BE2C (cell line): ENCODE results near the gene ZFPL1.

Experiments
- DNase-seq: peaks from one replicate; pipeline ENCODE4 v3.0.0-alpha.2; 2020
- H3K27me3 ChIP-seq: fragments of 250-450 bp; sonication (Bioruptor Pico); 2 replicates; pipeline ENCODE4 v1.5.1; 2020; ENCODE audit warnings: mild to moderate bottlenecking
- H3K36me3 ChIP-seq: fragments of 250-450 bp; sonication (Bioruptor Pico); 2 replicates; pipeline ENCODE4 v1.5.1; 2020; ENCODE audit warnings: mild to moderate bottlenecking
- H3K4me1 ChIP-seq: fragments of 250-450 bp; sonication (Bioruptor Pico); 2 replicates; pipeline ENCODE4 v1.5.1; 2020
- H3K4me3 ChIP-seq: 2 replicates; pipeline ENCODE4 v1.5.1; 2011; ENCODE audit warnings: low read depth, low read length
- H3K9me3 ChIP-seq: fragments of 250-450 bp; sonication (Bioruptor Pico); 2 replicates; pipeline ENCODE4 v1.5.1; 2020
- CTCF ChIP-seq: IDR thresholded peaks from 2 replicates; pipeline ENCODE4 v1.5.1; 2012; ENCODE audit warnings: mild to moderate bottlenecking, low read depth, low read length

The ZFPL1 gene

GRCh38 chr11:65102142-65103095, 18.4 kb downstream of the ZFPL1 start:
- DNase-seq, result no peak
- no peaks in the 10 kb centered on the region for H3K4me1 ChIP-seq
- no peak for TF ChIP-seq CTCF
- H3K9me3 ChIP-seq, result no peaks in the 10 kb centered on the region
- no peaks in the 10 kb centered on the region for H3K36me3 ChIP-seq
- no peaks in the 10 kb centered on the region for H3K27me3 ChIP-seq
- H3K4me3 ChIP-seq, result no peak overlapping the region

GRCh38 chr11:65103476-65103875, 19.5 kb downstream of the ZFPL1 start:
- H3K9me3 ChIP-seq, result no peaks in the 10 kb centered on the region
- no peak for DNase-seq
- TF ChIP-seq CTCF, result no peak
- no peaks in the 10 kb centered on the region for H3K4me1 ChIP-seq
- no peaks in the 10 kb centered on the region for H3K36me3 ChIP-seq
- H3K27me3 ChIP-seq, result no peaks in the 10 kb centered on the region
- no peak overlapping the region for H3K4me3 ChIP-seq

GRCh38 chr11:65104628-65105027, 20.6 kb downstream of the ZFPL1 start:
- TF ChIP-seq CTCF, result no peak
- Histone ChIP-seq H3K36me3 (peaks cover 3% of the 10 kb centered on the region), H3K27me3 (no peaks in the 10 kb centered on the region), H3K4me3 (no peak overlapping the region), H3K4me1 (no peaks in the 10 kb centered on the region), H3K9me3 (no peaks in the 10 kb centered on the region)
- no peak for DNase-seq

- DNase-seq, result no peak
- peaks cover 5% of the 10 kb centered on the region for H3K36me3 ChIP-seq
Observed at GRCh38 chr11:65107078-65107477, 23.1 kb downstream of the ZFPL1 start.

GRCh38 chr11:65107751-65108468, 23.9 kb downstream of the ZFPL1 start:
- DNase-seq, result no peak
- Histone ChIP-seq H3K4me3 (no peak overlapping the region), H3K4me1 (peaks cover 5% of the 10 kb centered on the region), H3K36me3 (peaks cover 5% of the 10 kb centered on the region), H3K27me3 (no peaks in the 10 kb centered on the region), H3K9me3 (no peaks in the 10 kb centered on the region)
- TF ChIP-seq CTCF, result no peak

More at GRCh38 chr11:65107078-65107477, 23.1 kb downstream of the ZFPL1 start:
- no peaks in the 10 kb centered on the region for H3K9me3 ChIP-seq
- H3K4me3 ChIP-seq, result no peak overlapping the region
- H3K27me3 ChIP-seq, result no peaks in the 10 kb centered on the region
- H3K4me1 ChIP-seq, result peaks cover 5% of the 10 kb centered on the region
- TF ChIP-seq CTCF, result no peak
